ENCODE measurements around the gene DCDC1. TPM values are rescaled to one million over a fixed set of nuclear protein-coding genes. Genes with fewer than 3 reads are reported as not detected.
A peak's percentile ranks its signal among the peaks of the same experiment; 100 is the strongest.

DCDC1 gene
- total and polyA plus RNA-seq, 9 of the 15 experiments (the other 6 are each of a cell fraction or from before 2014, with no cell fraction given): 0.05 to 0.18 (median 0.08) TPM; not detected in 3

DNA sequence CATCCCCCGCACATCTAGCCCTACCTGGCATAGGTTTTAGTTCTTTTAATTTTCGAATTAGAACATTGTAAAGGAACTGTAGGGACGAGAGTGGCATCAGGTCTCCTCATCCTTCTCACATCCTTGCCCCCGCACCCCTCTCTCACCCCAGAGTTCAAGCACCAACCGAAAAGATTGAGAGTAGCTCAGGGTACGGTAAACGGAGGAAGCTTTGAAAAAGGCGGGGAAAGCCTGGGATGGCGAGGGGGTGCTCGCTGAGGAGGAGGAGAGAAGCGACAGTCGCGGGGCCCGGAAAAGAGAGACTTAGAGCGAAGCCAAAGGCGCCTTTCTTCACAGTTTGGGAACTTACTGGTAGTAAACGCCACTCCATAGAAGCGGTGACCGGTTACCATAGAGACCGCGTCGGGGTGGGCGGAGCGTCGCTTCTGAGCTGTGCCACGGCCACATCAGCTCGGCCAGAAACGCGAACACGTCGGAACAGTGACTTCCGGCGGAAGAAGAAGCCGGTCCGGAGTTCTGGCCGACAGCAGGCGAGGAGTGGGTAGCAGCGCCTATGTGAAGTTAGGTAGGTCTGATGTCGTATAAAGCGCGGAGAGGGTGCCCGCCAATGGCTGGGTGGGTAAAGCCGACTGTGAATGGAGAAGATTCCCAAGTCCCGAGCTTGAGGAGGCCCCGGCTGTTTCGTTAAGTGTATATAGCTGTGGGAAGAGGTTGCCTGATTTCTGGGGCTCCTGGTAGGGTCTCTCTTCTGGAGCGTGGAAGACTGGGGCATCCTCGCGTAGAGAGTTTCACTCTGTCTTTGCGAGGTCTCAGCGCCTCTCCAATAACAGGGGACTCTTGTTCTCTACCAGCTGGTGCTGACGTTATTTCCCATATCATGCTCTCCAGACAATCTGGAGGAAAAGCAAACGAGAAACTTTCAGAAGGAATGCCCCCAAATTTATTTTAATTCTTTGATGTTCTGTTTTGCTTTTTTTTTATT, at the start of gene DCDC1, which contains the start of gene DNAJC24 (continued):
- no peak for TF ChIP-seq TARDBP (IDR thresholded peaks at IDR 0.05)
- no peak for TF ChIP-seq MYNN (IDR thresholded peaks at IDR 0.05)
- no peak for TF ChIP-seq MYNN (CRISPR knock-in tag; IDR thresholded peaks at IDR 0.05)
- TF ChIP-seq RHOXF2B (CRISPR knock-in tag; conservative IDR thresholded peaks at IDR 0.05): no peak
- no peak; the same call in 1 of the 2 replicates for TF ChIP-seq STAT5A (IDR thresholded peaks at IDR 0.05; ENCODE audit: borderline replicate concordance, low read length)
- TF ChIP-seq, protein P1, sequence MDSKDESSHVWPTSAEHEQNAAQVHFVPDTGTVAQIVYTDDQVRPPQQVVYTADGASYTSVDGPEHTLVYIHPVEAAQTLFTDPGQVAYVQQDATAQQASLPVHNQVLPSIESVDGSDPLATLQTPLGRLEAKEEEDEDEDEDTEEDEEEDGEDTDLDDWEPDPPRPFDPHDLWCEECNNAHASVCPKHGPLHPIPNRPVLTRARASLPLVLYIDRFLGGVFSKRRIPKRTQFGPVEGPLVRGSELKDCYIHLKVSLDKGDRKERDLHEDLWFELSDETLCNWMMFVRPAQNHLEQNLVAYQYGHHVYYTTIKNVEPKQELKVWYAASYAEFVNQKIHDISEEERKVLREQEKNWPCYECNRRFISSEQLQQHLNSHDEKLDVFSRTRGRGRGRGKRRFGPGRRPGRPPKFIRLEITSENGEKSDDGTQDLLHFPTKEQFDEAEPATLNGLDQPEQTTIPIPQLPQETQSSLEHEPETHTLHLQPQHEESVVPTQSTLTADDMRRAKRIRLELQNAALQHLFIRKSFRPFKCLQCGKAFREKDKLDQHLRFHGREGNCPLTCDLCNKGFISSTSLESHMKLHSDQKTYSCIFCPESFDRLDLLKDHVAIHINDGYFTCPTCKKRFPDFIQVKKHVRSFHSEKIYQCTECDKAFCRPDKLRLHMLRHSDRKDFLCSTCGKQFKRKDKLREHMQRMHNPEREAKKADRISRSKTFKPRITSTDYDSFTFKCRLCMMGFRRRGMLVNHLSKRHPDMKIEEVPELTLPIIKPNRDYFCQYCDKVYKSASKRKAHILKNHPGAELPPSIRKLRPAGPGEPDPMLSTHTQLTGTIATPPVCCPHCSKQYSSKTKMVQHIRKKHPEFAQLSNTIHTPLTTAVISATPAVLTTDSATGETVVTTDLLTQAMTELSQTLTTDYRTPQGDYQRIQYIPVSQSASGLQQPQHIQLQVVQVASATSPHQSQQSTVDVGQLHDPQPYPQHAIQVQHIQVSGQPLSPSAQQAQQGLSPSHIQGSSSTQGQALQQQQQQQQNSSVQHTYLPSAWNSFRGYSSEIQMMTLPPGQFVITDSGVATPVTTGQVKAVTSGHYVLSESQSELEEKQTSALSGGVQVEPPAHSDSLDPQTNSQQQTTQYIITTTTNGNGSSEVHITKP (IDR thresholded peaks at IDR 0.05; ENCODE audit: partially characterized antibody): no peak
- TF ChIP-seq, protein P2, sequence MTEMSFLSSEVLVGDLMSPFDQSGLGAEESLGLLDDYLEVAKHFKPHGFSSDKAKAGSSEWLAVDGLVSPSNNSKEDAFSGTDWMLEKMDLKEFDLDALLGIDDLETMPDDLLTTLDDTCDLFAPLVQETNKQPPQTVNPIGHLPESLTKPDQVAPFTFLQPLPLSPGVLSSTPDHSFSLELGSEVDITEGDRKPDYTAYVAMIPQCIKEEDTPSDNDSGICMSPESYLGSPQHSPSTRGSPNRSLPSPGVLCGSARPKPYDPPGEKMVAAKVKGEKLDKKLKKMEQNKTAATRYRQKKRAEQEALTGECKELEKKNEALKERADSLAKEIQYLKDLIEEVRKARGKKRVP (CRISPR knock-in tag; IDR thresholded peaks at IDR 0.05): no peak
- TF ChIP-seq ZZZ3 (IDR thresholded peaks at IDR 0.05): no peak
- TF ChIP-seq MEF2D (tag; conservative IDR thresholded peaks at IDR 0.05; ENCODE audit: low read depth): no peak
- TF ChIP-seq, protein P3, sequence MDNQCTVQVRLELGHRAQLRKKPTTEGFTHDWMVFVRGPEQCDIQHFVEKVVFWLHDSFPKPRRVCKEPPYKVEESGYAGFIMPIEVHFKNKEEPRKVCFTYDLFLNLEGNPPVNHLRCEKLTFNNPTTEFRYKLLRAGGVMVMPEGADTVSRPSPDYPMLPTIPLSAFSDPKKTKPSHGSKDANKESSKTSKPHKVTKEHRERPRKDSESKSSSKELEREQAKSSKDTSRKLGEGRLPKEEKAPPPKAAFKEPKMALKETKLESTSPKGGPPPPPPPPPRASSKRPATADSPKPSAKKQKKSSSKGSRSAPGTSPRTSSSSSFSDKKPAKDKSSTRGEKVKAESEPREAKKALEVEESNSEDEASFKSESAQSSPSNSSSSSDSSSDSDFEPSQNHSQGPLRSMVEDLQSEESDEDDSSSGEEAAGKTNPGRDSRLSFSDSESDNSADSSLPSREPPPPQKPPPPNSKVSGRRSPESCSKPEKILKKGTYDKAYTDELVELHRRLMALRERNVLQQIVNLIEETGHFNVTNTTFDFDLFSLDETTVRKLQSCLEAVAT (IDR thresholded peaks at IDR 0.05): no peak
- TF ChIP-seq NFIC (IDR thresholded peaks at IDR 0.05): peak; percentile 34; the same call in 1 of the 2 replicates
- peak; percentile 77 for TF ChIP-seq MXI1 (IDR thresholded peaks at IDR 0.05; ENCODE audit: low read depth, low read length)
- TF ChIP-seq TBP (optimal IDR thresholded peaks at IDR 0.05; ENCODE audit: low read depth, low read length): peak; percentile 65

All from K562 (cell line).